Measurements from ENCODE around the gene HERC2.
"Not testable (repeated sequence)": the region's sequence is repeated elsewhere in the genome, so short reads cannot be mapped to it uniquely, and the experiment has no call there.

The HERC2 gene

DNA sequence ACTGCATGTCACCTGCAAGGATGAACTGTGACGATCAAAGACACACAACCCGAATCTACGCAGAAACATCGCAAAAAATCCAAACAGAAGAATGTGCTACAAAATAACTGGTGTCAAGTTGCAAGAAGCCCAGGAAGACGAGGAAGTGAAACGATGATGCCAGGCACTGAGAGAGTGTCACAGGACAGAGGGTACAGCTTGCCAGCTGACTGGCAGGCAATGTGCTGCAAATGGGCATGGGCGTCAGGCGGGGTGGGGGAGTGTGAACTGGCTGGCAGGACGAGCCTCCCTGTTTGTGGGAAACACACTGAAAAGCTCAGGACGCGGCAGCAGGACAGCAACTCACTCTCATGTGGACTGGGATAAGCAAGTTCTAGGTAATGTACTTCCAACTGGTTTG, 193.9 kb downstream of the HERC2 start:
- DNase-seq: no peak

- DNase-seq: no peak
Observed at GRCh38 chr15:28127036-28127435, 194.9 kb downstream of the HERC2 start.

DNA sequence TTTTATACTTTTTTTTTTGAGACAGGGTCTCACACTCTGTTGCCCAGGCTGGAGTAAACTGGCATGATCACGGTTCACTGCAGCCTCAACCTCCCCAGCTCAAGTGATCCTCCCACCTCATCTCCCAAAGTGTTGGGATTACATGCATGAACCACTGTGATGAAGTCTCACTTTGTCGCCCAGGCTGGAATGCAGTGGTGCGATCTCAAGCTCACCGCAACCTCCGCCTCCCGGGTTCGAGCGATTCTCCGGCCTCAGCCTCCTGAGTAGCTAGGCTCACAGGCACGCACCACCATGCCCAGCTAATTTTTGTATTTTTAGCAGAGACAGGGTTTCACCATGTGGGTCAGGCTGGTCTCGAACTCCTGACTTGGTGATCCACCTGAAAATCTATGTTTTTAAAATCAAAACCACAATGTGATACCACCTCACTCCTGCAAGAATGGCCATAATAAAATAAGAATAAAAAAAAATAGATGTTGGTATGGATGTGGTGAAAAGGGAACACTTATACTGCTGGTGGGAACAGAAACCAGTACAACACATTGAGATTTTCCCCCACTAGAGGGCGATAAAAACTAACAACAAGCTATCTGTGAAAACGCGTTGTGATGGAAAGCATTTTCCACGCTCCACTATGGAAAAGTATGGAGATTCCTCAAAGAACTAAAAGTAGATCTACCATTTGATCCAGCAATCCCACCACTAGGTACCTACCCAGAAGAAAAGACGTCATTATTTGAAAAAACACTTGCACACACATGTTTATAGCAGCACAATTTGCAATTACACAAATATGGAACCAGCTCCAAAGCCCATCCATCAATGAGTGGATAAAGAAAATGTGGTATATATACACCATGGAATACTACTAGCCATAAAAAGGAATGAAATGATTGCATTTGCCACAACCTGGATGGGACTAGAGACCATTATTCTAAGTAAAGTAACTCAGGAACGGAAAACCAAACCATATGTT, 196.0 kb downstream of the HERC2 start:
- peak; percentile 62 for DNase-seq

- no peak for DNase-seq
Observed at GRCh38 chr15:28124841-28125240, 197.1 kb downstream of the HERC2 start.

GRCh38 chr15:28123408-28124023, 198.5 kb downstream of the HERC2 start:
- DNase-seq: peak; percentile 57

GRCh38 chr15:28122038-28122949, 199.7 kb downstream of the HERC2 start:
- no peak for DNase-seq

GRCh38 chr15:28121577-28121976, 200.4 kb downstream of the HERC2 start:
- not testable (repeated sequence) for DNase-seq

- no peak for DNase-seq
Observed at GRCh38 chr15:28120359-28120640, 201.7 kb downstream of the HERC2 start.

GRCh38 chr15:28118531-28118930, 203.4 kb downstream of the HERC2 start:
- no peak for DNase-seq

DNA sequence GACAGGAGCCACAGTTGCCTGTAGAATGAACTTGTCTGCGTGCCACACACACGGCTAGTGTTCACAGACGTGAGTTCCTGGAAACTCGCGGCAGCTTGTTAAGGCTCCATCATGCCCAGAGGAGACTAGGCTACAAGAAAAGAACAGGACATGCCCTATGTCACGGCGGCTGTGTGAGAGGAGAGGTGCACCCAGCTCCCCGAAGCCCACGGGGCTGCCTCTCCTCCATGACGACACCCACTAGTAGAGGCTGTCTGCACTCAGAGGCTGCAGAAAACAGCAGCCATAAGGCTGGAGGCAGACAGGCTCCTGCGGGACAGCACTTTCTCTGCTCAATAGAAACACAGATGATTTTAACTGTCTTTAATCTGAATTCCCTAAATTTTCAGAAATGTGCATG, 203.9 kb downstream of the HERC2 start:
- DNase-seq: no peak

- no peak for DNase-seq
Observed at GRCh38 chr15:28117432-28117990, 204.5 kb downstream of the HERC2 start.

GRCh38 chr15:28116521-28117431, 205.2 kb downstream of the HERC2 start:
- no peak for DNase-seq

GRCh38 chr15:28115871-28116270, 206.1 kb downstream of the HERC2 start:
- no peak for DNase-seq

DNA sequence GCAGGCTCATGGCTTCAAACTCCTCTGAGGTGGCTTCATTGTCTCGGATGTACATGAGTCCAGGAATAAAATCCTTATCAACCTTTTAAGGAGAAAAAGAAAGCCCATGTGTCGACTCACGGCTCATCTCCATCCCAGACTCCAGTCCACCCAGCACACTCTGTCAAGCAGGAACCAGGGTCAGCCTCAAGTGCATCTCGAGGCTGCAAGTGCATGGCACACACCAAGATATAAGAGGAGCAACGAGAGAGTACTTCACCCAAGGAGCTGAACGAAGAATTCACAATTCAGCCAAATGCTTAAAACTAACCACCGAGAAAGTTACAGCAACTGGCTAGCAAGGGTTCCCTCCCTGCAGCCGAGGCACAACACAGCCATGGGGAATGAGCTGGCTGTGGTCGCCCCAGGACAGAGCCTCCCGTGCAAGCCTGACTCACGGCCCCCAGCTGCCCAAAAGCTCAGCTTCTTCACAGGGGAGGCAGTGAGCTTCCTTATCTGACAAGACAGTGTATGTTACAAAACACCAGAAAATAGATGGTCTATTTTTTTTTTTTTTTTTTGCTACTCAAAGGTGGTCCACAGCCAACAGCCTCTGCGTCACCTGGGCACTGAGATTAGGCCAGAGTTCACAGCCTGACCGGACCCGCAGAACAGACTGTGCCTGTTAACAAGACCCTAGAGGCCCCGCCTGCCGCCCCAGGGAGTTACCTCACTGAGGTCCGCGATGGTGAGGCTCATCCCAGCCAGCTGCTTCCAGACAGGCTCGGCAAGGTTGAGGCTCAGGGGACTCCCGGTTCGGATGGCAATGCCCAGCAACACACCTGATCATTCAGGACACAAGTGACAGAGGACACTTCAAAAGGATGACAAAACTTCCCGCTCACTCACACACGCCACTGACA, 207.0 kb downstream of the HERC2 start:
- no peak for DNase-seq

GRCh38 chr15:28114114-28114455, 207.9 kb downstream of the HERC2 start:
- no peak for DNase-seq

DNA sequence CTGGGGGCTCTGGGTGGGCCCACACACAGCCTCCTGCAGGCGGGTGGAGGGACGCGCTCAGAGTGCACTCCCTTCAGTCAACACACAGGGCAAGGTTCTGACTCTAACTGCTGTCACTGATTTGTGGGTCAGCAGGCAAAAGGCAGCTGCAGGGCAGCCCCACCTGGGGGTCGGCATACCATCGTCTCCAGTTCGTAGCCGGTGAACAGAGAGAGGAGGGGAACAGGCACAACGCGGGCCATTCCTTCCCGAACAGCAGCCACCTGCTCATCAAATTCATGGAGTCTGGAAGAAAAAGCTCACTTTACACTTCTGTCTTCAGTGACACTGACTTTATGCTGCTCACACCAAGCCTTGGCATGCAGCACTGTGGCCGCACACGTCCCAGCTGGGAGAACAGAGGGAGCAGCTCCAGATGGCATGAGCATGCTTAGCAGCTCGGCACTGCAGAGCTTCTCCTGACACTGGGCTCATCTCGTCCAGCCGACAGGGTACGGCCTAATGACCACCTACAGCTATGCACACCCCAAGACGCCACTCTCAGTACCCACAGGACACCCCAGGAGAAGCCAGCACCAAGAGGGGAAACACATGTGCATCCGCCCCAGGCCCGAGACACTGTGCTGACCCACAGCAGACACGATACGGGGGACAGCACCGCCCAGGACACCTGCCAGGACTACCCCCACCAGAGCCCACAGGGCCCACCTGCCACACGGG, 208.4 kb downstream of the HERC2 start:
- DNase-seq: no peak

- DNase-seq: no peak
Observed at GRCh38 chr15:28112962-28113361, 209.0 kb downstream of the HERC2 start.

- no peak for DNase-seq
Observed at GRCh38 chr15:28112101-28112760, 209.7 kb downstream of the HERC2 start.

- DNase-seq: no peak
Observed at GRCh38 chr15:28111543-28111942, 210.4 kb downstream of the HERC2 start.

GRCh38 chr15:28110481-28110881, 211.5 kb downstream of the HERC2 start:
- DNase-seq: no peak

Measured in OCI-M1 (cell line).